ENCODE results near the gene EVA1B.

EVA1B gene

DNA sequence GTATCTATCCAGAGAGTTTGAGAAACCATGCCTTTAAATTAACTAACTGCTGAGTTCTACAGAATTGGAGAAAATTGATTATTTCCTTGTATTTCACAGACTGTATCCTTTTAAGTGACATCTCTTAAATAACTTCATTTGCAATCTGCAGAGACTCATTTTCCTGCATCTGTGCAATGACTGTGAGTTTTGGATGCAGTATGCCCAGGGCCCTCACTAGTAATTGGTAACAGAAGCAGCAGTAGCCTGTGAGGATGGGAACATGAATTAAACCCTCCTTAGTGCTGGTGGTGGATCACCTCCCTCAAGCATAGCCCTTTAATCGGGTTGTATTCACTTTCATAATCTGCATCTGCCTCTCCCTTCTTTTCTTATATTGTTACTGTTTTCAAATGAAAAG is 38.9 kb downstream of the EVA1B start:
- Histone ChIP-seq H4K20me1 (ENCODE audit: insufficient read depth, low read length) (peaks cover 24% of the 10 kb centered on the region), H2AFZ (ENCODE audit: low read depth, low read length) (no peak overlapping the region), H3K9ac (ENCODE audit: low read depth, low read length) (no peak overlapping the region), H3K79me2 (ENCODE audit: insufficient read depth, low read length) (peaks cover 60% of the 10 kb centered on the region), H3K9me3 (ENCODE audit: insufficient read depth, low read length, severe bottlenecking) (no peaks in the 10 kb centered on the region), H3K27ac (ENCODE audit: low read length) (no peak overlapping the region), H3K4me3 (ENCODE audit: low read depth in 1 of 2, low read length in 2 of 2) (no peak overlapping the region), H3K36me3 (ENCODE audit: insufficient read depth, low read length) (peaks cover 79% of the 10 kb centered on the region), H3K4me1 (ENCODE audit: insufficient read depth, low read length) (no peaks in the 10 kb centered on the region), H3K4me2 (ENCODE audit: insufficient read depth, low read length) (no peak overlapping the region), H3K27me3 (ENCODE audit: insufficient read depth, low read length, poor library complexity) (no peaks in the 10 kb centered on the region)
- TF ChIP-seq, protein P1, sequence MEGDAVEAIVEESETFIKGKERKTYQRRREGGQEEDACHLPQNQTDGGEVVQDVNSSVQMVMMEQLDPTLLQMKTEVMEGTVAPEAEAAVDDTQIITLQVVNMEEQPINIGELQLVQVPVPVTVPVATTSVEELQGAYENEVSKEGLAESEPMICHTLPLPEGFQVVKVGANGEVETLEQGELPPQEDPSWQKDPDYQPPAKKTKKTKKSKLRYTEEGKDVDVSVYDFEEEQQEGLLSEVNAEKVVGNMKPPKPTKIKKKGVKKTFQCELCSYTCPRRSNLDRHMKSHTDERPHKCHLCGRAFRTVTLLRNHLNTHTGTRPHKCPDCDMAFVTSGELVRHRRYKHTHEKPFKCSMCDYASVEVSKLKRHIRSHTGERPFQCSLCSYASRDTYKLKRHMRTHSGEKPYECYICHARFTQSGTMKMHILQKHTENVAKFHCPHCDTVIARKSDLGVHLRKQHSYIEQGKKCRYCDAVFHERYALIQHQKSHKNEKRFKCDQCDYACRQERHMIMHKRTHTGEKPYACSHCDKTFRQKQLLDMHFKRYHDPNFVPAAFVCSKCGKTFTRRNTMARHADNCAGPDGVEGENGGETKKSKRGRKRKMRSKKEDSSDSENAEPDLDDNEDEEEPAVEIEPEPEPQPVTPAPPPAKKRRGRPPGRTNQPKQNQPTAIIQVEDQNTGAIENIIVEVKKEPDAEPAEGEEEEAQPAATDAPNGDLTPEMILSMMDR (IDR thresholded peaks at IDR 0.05; ENCODE audit: borderline replicate concordance, extremely low read depth, low read length, poor library complexity, severe bottlenecking): no peak
- TF ChIP-seq EZH2 (IDR thresholded peaks at IDR 0.05; ENCODE audit: borderline replicate concordance, low read depth, low read length, severe bottlenecking): no peak
- DNase-seq (no peak), ATAC-seq (ENCODE audit: insufficient read depth, low read depth) (no peak)

DNA sequence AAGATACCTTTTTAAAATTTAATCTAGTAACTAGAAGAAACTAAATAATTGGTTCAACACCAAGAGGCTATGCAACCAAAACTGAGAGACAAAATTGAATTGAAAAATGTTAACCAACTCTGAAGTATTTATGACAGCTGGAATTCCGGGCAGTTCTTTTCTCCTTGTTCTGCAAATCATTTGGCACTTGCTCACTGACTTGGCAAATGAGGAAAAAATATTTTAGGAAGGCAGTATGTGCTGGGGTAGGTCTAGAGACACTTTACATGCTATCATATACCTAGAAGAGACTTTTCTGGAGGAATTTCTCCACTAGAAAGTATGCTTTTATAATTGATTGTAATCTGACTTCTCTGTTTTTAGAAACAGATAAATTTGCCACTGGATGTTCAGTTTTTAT is 39.4 kb downstream of the EVA1B start:
- ATAC-seq (ENCODE audit: insufficient read depth, low read depth) (no peak), DNase-seq (no peak)
- H3K9ac ChIP-seq (ENCODE audit: low read depth, low read length): no peak overlapping the region
- peaks cover 28% of the 10 kb centered on the region for H4K20me1 ChIP-seq (ENCODE audit: insufficient read depth, low read length)
- H3K4me2 ChIP-seq (ENCODE audit: insufficient read depth, low read length): no peak overlapping the region
- no peak for TF ChIP-seq EZH2 (IDR thresholded peaks at IDR 0.05; ENCODE audit: borderline replicate concordance, low read depth, low read length, severe bottlenecking)
- TF ChIP-seq, protein P1 (IDR thresholded peaks at IDR 0.05; ENCODE audit: borderline replicate concordance, extremely low read depth, low read length, poor library complexity, severe bottlenecking): no peak
- no peaks in the 10 kb centered on the region for H3K9me3 ChIP-seq (ENCODE audit: insufficient read depth, low read length, severe bottlenecking)
- peaks cover 63% of the 10 kb centered on the region for H3K79me2 ChIP-seq (ENCODE audit: insufficient read depth, low read length)
- H3K4me3 ChIP-seq (ENCODE audit: low read depth in 1 of 2, low read length in 2 of 2): no peak overlapping the region
- H3K27ac ChIP-seq (ENCODE audit: low read length): no peak overlapping the region
- H3K4me1 ChIP-seq (ENCODE audit: insufficient read depth, low read length): no peaks in the 10 kb centered on the region
- peaks cover 77% of the 10 kb centered on the region for H3K36me3 ChIP-seq (ENCODE audit: insufficient read depth, low read length)
- H3K27me3 ChIP-seq (ENCODE audit: insufficient read depth, low read length, poor library complexity): no peaks in the 10 kb centered on the region
- no peak overlapping the region for H2AFZ ChIP-seq (ENCODE audit: low read depth, low read length)

DNA sequence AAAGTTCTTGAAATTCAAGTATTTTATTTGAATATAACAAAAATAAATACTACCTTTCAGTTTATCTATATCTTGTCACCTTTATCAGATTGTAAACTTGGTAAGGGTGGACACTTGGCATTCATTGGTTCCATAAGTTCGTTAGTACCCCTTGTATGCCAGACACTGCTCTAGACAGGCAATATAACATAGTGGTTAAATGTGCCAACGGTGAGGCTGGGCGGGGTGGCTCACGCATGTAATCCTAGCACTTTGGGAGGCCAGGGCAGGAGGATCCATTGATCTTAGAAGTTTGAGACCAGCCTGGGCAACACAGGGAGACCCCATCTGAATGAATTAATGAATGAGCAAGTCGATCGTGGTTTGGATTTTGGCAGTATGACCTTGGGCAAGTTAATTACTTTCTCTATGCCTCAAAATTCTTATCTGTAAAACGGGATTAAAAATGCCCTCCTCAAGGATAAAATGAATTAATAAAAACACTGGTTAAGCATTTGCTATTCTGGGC is 43.6 kb downstream of the EVA1B start:
- no peak overlapping the region for H3K9ac ChIP-seq (ENCODE audit: low read depth, low read length)
- no peak overlapping the region for H3K4me2 ChIP-seq (ENCODE audit: insufficient read depth, low read length)
- peaks cover 40% of the 10 kb centered on the region for H3K36me3 ChIP-seq (ENCODE audit: insufficient read depth, low read length)
- ATAC-seq (ENCODE audit: insufficient read depth, low read depth) (no peak), DNase-seq (no peak)
- H3K4me1 ChIP-seq (ENCODE audit: insufficient read depth, low read length): no peaks in the 10 kb centered on the region
- peaks cover 68% of the 10 kb centered on the region for H3K79me2 ChIP-seq (ENCODE audit: insufficient read depth, low read length)
- no peak overlapping the region for H3K4me3 ChIP-seq (ENCODE audit: low read depth in 1 of 2, low read length in 2 of 2)
- peaks cover 23% of the 10 kb centered on the region for H4K20me1 ChIP-seq (ENCODE audit: insufficient read depth, low read length)
- H2AFZ ChIP-seq (ENCODE audit: low read depth, low read length): no peak overlapping the region
- no peaks in the 10 kb centered on the region for H3K9me3 ChIP-seq (ENCODE audit: insufficient read depth, low read length, severe bottlenecking)
- TF ChIP-seq EZH2 (IDR thresholded peaks at IDR 0.05; ENCODE audit: borderline replicate concordance, low read depth, low read length, severe bottlenecking): no peak
- TF ChIP-seq, protein P1 (IDR thresholded peaks at IDR 0.05; ENCODE audit: borderline replicate concordance, extremely low read depth, low read length, poor library complexity, severe bottlenecking): no peak
- H3K27me3 ChIP-seq (ENCODE audit: insufficient read depth, low read length, poor library complexity): no peaks in the 10 kb centered on the region
- no peak overlapping the region for H3K27ac ChIP-seq (ENCODE audit: low read length)

Measured in DND-41 (cell line).